Measurements from ENCODE around the gene RAP1GAP. TPM values are rescaled to one million over a fixed set of nuclear protein-coding genes. Genes with fewer than 3 reads are reported as not detected.

Gene RAP1GAP
- under 1 TPM in 2 of 6 experiments, not detected in 4; 0.07 to 0.19 TPM for total RNA-seq (2021; fragmentation: NEBNext Ultra II Directional; extraction: Animal tissue kit (Norgen Biotek cat#: 25700))
- long read RNA-seq: 0 reads

DNA sequence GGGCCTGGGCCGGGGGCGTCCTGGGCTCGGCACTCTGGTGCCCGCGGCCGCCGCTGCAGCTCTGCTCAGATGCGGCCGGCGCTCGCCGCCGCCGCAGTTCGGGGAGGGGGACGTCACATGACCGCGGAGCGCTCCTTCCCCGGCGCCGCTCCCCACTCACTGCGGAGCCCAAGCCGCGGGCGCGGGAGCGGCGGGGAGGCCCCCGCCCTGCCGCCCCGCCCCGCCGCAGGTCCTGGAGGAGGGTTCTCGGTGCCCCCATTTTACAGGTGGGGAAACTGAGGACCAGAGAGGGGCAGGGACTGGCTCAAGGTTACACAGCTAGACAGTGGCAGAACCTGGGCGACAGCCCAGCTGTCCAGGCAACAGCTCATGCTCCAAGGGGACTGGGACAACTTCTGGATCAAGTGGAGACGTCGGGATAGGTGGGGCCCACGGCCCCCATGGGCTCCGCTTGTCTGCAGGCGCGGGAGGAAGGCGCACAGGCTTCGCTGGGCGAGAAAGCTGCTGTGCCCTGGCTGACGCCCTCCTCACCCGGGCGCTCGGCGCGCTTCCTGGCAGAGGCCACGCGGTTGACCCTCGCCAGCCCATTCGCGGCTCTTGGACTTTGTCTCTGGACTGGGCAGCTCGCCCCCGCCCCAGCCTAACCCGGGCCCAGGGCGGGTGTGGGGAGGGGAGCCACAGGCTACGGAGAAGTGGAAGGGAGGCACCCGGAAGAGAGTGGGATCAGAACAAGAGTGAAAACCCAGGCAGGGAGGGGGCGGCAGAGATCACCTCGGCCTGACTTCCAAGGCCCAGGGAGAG lies at the start of gene RAP1GAP:
TSS of gene RAP1GAP (minus strand) at position 100 of the 801 bp plus-strand sequence. CDS start 49,325 bp downstream, outside the sequence.
- TF ChIP-seq, protein P1, sequence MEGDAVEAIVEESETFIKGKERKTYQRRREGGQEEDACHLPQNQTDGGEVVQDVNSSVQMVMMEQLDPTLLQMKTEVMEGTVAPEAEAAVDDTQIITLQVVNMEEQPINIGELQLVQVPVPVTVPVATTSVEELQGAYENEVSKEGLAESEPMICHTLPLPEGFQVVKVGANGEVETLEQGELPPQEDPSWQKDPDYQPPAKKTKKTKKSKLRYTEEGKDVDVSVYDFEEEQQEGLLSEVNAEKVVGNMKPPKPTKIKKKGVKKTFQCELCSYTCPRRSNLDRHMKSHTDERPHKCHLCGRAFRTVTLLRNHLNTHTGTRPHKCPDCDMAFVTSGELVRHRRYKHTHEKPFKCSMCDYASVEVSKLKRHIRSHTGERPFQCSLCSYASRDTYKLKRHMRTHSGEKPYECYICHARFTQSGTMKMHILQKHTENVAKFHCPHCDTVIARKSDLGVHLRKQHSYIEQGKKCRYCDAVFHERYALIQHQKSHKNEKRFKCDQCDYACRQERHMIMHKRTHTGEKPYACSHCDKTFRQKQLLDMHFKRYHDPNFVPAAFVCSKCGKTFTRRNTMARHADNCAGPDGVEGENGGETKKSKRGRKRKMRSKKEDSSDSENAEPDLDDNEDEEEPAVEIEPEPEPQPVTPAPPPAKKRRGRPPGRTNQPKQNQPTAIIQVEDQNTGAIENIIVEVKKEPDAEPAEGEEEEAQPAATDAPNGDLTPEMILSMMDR (IDR thresholded peaks at IDR 0.05): no peak
- H3K9me3 Mint-ChIP-seq: no peaks in the 10 kb centered on the region
- no peak for DNase-seq
- no peaks in the 10 kb centered on the region for H3K36me3 Mint-ChIP-seq (ENCODE audit: low read depth)
- H3K27me3 Mint-ChIP-seq (ENCODE audit: insufficient read depth): peaks cover 36% of the 10 kb centered on the region
- H3K4me3 Mint-ChIP-seq: no peak within 1 kb of the TSS
- no peak within 1 kb of the TSS; the same call in 1 of the 2 replicates for H3K27ac Mint-ChIP-seq
- H3K4me1 Mint-ChIP-seq (ENCODE audit: low read depth): peaks cover 49% of the 10 kb centered on the region

GRCh38 chr1:21716169-21716568 lies 47.0 kb upstream of the RAP1GAP start:
- Mint-ChIP-seq H3K36me3 (ENCODE audit: low read depth) (peaks cover 44% of the 10 kb centered on the region), H3K4me1 (ENCODE audit: low read depth) (no peaks in the 10 kb centered on the region), H3K4me3 (no peak overlapping the region), H3K9me3 (no peaks in the 10 kb centered on the region), H3K27ac (no peak overlapping the region), H3K27me3 (ENCODE audit: insufficient read depth) (no peaks in the 10 kb centered on the region; the same call in 1 of the 2 replicates)
- TF ChIP-seq, protein P1 (IDR thresholded peaks at IDR 0.05): no peak
- DNase-seq: no peak

GRCh38 chr1:21707891-21708290 lies 38.7 kb upstream of the RAP1GAP start:
- H3K27ac Mint-ChIP-seq: no peak overlapping the region
- H3K4me3 Mint-ChIP-seq: no peak overlapping the region
- TF ChIP-seq, protein P1 (IDR thresholded peaks at IDR 0.05): no peak
- no peak for DNase-seq
- peaks cover 38% of the 10 kb centered on the region for H3K4me1 Mint-ChIP-seq (ENCODE audit: low read depth)
- no peaks in the 10 kb centered on the region for H3K9me3 Mint-ChIP-seq
- H3K36me3 Mint-ChIP-seq (ENCODE audit: low read depth): peaks cover 16% of the 10 kb centered on the region
- H3K27me3 Mint-ChIP-seq (ENCODE audit: insufficient read depth): no peaks in the 10 kb centered on the region

DNA sequence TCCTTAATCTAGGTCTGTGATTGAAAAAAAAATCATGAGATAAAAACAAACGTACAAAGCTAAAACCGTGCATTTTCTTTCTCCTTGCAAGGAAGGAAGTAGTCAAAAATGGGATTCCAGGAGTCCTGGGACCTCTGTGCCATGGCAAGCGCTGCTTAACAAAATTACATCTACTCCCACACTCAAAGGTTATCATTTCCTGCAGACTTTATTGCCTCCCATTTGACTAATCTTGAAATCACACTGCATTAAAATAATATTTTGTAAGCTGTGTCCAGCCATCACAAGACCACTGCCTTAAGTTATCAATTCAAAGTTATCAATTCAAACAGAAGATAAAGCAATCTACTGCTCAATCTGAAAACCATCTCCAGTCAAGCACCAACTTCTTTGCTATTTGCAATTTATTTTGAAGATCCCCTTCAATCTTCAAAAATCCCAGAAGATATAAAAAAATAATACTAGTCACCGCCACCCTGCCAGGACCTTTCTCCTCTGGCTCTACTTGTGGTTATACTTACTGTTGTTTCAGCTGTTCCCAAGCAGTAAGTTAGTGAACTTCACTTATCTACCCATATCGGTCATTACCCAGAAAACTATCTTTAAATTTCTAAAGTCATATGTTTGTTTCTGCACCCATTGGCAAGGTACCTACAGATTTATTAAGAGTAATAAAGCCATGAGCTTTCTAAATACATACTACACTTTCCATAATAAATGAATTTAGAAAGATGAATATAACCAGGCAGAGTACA lies 38.1 kb upstream of the RAP1GAP start:
- Mint-ChIP-seq H3K9me3 (no peaks in the 10 kb centered on the region), H3K4me3 (no peak overlapping the region), H3K36me3 (ENCODE audit: low read depth) (peaks cover 17% of the 10 kb centered on the region), H3K27me3 (ENCODE audit: insufficient read depth) (no peaks in the 10 kb centered on the region), H3K4me1 (ENCODE audit: low read depth) (peaks cover 45% of the 10 kb centered on the region), H3K27ac (no peak overlapping the region)
- DNase-seq: no peak
- TF ChIP-seq, protein P1 (IDR thresholded peaks at IDR 0.05): no peak

DNA sequence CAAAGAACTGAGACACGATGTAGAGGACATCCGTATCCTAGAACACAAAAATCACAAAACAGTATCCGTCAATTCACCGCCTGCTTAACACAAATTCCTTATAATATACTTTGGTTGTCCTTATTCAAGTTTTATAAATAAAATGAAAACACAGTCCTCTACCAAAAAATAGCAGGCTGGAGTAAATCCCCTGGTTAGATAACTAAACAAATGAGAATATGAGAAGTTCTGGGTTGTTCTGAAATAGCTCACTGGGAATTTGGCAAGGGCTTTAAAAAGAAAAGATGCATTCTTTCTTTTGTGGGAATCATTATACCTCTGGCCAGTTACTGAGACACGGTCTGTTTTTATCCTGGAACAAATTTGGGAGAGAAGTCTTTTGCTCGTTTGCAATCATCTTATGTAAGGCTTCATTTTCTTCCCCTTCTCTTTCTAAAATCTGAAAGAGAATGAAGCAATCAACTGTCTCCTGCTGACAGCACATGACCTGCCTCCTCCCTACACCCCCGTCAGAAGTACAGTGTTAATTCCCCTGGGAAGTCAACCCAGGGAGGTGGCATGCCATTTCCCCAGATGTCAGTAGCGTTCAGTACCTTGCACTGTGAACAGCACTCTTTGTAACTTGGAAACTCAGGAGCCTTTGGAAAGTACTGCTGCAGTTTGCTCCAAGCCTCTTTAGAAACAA lies 37.1 kb upstream of the RAP1GAP start:
- DNase-seq: peak; percentile 1
- Mint-ChIP-seq H3K4me1 (ENCODE audit: low read depth) (peaks cover 50% of the 10 kb centered on the region), H3K9me3 (no peaks in the 10 kb centered on the region), H3K27me3 (ENCODE audit: insufficient read depth) (no peaks in the 10 kb centered on the region), H3K36me3 (ENCODE audit: low read depth) (peaks cover 23% of the 10 kb centered on the region), H3K27ac (peak overlapping the region; percentile 59), H3K4me3 (no peak overlapping the region)
- TF ChIP-seq, protein P1 (IDR thresholded peaks at IDR 0.05): no peak
